Trophoblast cell (in vitro differentiated cells and primary cell): Measurements from ENCODE around the gene PSG3.
"Not testable (repeated sequence)": the region's sequence is repeated elsewhere in the genome, so short reads cannot be mapped to it uniquely, and the experiment has no call there.

ENCODE experiments used
- DNase-seq, 2 donors: peaks; one replicate each; pipeline ENCODE4 v3.0.0-alpha.2; 2016
- H2AFZ ChIP-seq: 2 replicates; pipeline ENCODE4 v1.6.1; 2013; ENCODE audit warnings: low read length, moderate library complexity, mild to moderate bottlenecking; ENCODE audit not compliant: insufficient read depth, poor library complexity
- H2AK5ac ChIP-seq: 2 replicates; pipeline ENCODE4 v1.6.1; 2013; ENCODE audit warnings: mild to moderate bottlenecking, low read length
- H2BK120ac ChIP-seq: 2 replicates; pipeline ENCODE4 v1.6.1; 2013; ENCODE audit warnings: low read length, mild to moderate bottlenecking, moderate library complexity; ENCODE audit not compliant: insufficient read depth, poor library complexity
- H2BK12ac ChIP-seq: 2 replicates; pipeline ENCODE4 v1.6.1; 2013; ENCODE audit warnings: mild to moderate bottlenecking, low read length, moderate library complexity
- H2BK5ac ChIP-seq: 2 replicates; pipeline ENCODE4 v1.6.1; 2013; ENCODE audit warnings: low read length, low read depth, moderate library complexity, mild to moderate bottlenecking; ENCODE audit not compliant: poor library complexity
- H3K14ac ChIP-seq: 2 replicates; pipeline ENCODE4 v1.6.1; 2013; ENCODE audit warnings: mild to moderate bottlenecking, low read length
- H3K18ac ChIP-seq: 2 replicates; pipeline ENCODE4 v1.6.1; 2013; ENCODE audit warnings: mild to moderate bottlenecking, low read length
- H3K23ac ChIP-seq: 2 replicates; pipeline ENCODE4 v1.6.1; 2013; ENCODE audit warnings: low read length
- H3K27ac ChIP-seq: 2 replicates; pipeline ENCODE4 v1.5.1; 2013; ENCODE audit warnings: low read depth, mild to moderate bottlenecking, inconsistent platforms, low read length, moderate library complexity
- H3K27me3 ChIP-seq: 2 replicates; pipeline ENCODE4 v1.6.1; 2013; ENCODE audit warnings: inconsistent platforms, mild to moderate bottlenecking, low read length, moderate library complexity; ENCODE audit not compliant: insufficient read depth
- H3K36me3 ChIP-seq, 2 experiments: 1 replicate in 1 of 2; 2 replicates in 1 of 2; pipeline ENCODE4 v1.6.1; 2013; ENCODE audit warnings: low read length in 2 of 2, mild to moderate bottlenecking in 2 of 2, moderate library complexity in 1 of 2; ENCODE audit not compliant: insufficient read depth in 2 of 2, control insufficient read depth in 1 of 2
- H3K4ac ChIP-seq: 2 replicates; pipeline ENCODE4 v1.6.1; 2013; ENCODE audit warnings: low read depth, mild to moderate bottlenecking, low read length, moderate library complexity
- H3K4me1 ChIP-seq, 2 experiments: 1 replicate in 1 of 2; 2 replicates in 1 of 2; pipeline ENCODE4 v1.6.1; 2013; ENCODE audit warnings: low read length in 2 of 2, mild to moderate bottlenecking in 2 of 2, moderate library complexity in 1 of 2; ENCODE audit not compliant: insufficient read depth in 2 of 2, control insufficient read depth in 1 of 2
- H3K4me2 ChIP-seq: 2 replicates; pipeline ENCODE4 v1.6.1; 2013; ENCODE audit warnings: inconsistent platforms, mild to moderate bottlenecking, low read length, moderate library complexity
- H3K4me3 ChIP-seq: 2 replicates; pipeline ENCODE4 v1.5.1; 2013; ENCODE audit warnings: mild to moderate bottlenecking, low read depth, low read length, inconsistent platforms
- H3K79me1 ChIP-seq: one replicate; pipeline ENCODE4 v1.6.1; 2013; ENCODE audit warnings: low read length
- H3K79me2 ChIP-seq: 2 replicates; pipeline ENCODE4 v1.6.1; 2013; ENCODE audit warnings: low read length, mild to moderate bottlenecking; ENCODE audit not compliant: control insufficient read depth, insufficient read depth, poor library complexity
- H3K9ac ChIP-seq: 2 replicates; pipeline ENCODE4 v1.6.1; 2013; ENCODE audit warnings: mild to moderate bottlenecking, low read length
- H3K9me3 ChIP-seq: 2 replicates; pipeline ENCODE4 v1.6.1; 2013; ENCODE audit warnings: low read depth, mild to moderate bottlenecking, control low read depth, inconsistent platforms, low read length; ENCODE audit not compliant: insufficient read depth
- H4K12ac ChIP-seq: 2 replicates; pipeline ENCODE4 v1.6.1; 2013; ENCODE audit warnings: low read depth, mild to moderate bottlenecking, low read length, moderate library complexity
- H4K8ac ChIP-seq: 2 replicates; pipeline ENCODE4 v1.6.1; 2013; ENCODE audit warnings: low read depth, mild to moderate bottlenecking, low read length, moderate library complexity
- H4K91ac ChIP-seq: one replicate; pipeline ENCODE4 v1.6.1; 2013; ENCODE audit warnings: low read depth, mild to moderate bottlenecking, low read length, moderate library complexity
- WGBS: extraction: QIAGEN DNeasy Blood & Tissue Kit; methylation state at CpG from one replicate; pipeline ENCODE4 v1.1.7; 2013; ENCODE audit warnings: missing lambda C conversion rate; ENCODE audit not compliant: insufficient read length, insufficient coverage; ENCODE audit errors: extremely low coverage; 5-methylcytosine and 5-hydroxymethylcytosine counted together

PSG3 gene

GRCh38 chr19:42674549-42674948 is 65.7 kb downstream of the PSG3 start:
- not testable (repeated sequence) for H3K23ac ChIP-seq, H3K79me1 ChIP-seq, H2BK120ac ChIP-seq, H3K4me2 ChIP-seq, H3K27ac ChIP-seq, H3K27me3 ChIP-seq, H3K9ac ChIP-seq, H3K18ac ChIP-seq, DNase-seq, H3K9me3 ChIP-seq, H3K4me1 ChIP-seq, H3K4me3 ChIP-seq, H3K36me3 ChIP-seq, H2AK5ac ChIP-seq, H3K14ac ChIP-seq, H4K12ac ChIP-seq, H3K79me2 ChIP-seq, H2BK5ac ChIP-seq, H2BK12ac ChIP-seq, H4K8ac ChIP-seq, H2AFZ ChIP-seq, H4K91ac ChIP-seq, H3K4ac ChIP-seq
- no CpG with 5 or more reads among the region's 1 CpG for WGBS
